Activated T-cell treated with anti-CD3 and anti-CD28 coated beads, Interleukin-2, amount 50 U/mL, for 1 hour (primary cell): ENCODE measurements around the gene CCDC88A.
"Not testable (repeated sequence)": the region's sequence is repeated elsewhere in the genome, so short reads cannot be mapped to it uniquely, and the experiment has no call there.

Experiments used
- DNase-seq: peaks from one replicate; pipeline ENCODE4 v3.0.0-alpha.2; 2020

CCDC88A gene

GRCh38 chr2:55419679-55420438 is at the start of gene CCDC88A:
Gene CCDC88A, minus strand, starts transcription at chr2:55419856. Its CDS starts 777 bp downstream, at chr2:55419079.
- DNase-seq = peak; percentile 92

GRCh38 chr2:55461679-55462078 is 42.0 kb upstream of the CCDC88A start:
- no peak for DNase-seq

- no peak for DNase-seq
These were observed 40.9 kb upstream of the CCDC88A start for GRCh38 chr2:55460562-55460961.

GRCh38 chr2:55459714-55460274 is 40.1 kb upstream of the CCDC88A start:
- DNase-seq = no peak

GRCh38 chr2:55459279-55459678 is 39.6 kb upstream of the CCDC88A start:
- DNase-seq = no peak

- no peak for DNase-seq
These were observed 34.5 kb upstream of the CCDC88A start for GRCh38 chr2:55454121-55454520.

GRCh38 chr2:55452879-55453278 is 33.2 kb upstream of the CCDC88A start:
- no peak for DNase-seq

- DNase-seq = no peak
These were observed 32.0 kb upstream of the CCDC88A start for GRCh38 chr2:55451699-55452098.

- not testable (repeated sequence) for DNase-seq
These were observed 30.4 kb upstream of the CCDC88A start for GRCh38 chr2:55450014-55450413.

- not testable (repeated sequence) for DNase-seq
These were observed 22.5 kb upstream of the CCDC88A start for GRCh38 chr2:55442045-55442760.

- DNase-seq = no peak
These were observed 21.7 kb upstream of the CCDC88A start for GRCh38 chr2:55441280-55441892.

- no peak for DNase-seq
These were observed 19.4 kb upstream of the CCDC88A start for GRCh38 chr2:55439101-55439397.

- DNase-seq = no peak
These were observed 18.9 kb upstream of the CCDC88A start for GRCh38 chr2:55438391-55439100.

- no peak for DNase-seq
These were observed 18.1 kb upstream of the CCDC88A start for GRCh38 chr2:55437515-55438390.

GRCh38 chr2:55431982-55432627 is 12.4 kb upstream of the CCDC88A start:
- no peak for DNase-seq

- no peak for DNase-seq
These were observed 10.7 kb upstream of the CCDC88A start for GRCh38 chr2:55430211-55430975.

- DNase-seq = no peak
These were observed 8.6 kb upstream of the CCDC88A start for GRCh38 chr2:55428258-55428657.

GRCh38 chr2:55425431-55425831 is 5.8 kb upstream of the CCDC88A start:
- no peak for DNase-seq

- no peak for DNase-seq
These were observed 3.4 kb upstream of the CCDC88A start for GRCh38 chr2:55422876-55423665.

GRCh38 chr2:55421326-55421725 is 1.7 kb upstream of the CCDC88A start:
- DNase-seq = no peak
